ENCODE data around the gene BLOC1S5.
"Not testable (repeated sequence)": the region's sequence is repeated elsewhere in the genome, so short reads cannot be mapped to it uniquely, and the experiment has no call there.

Gene BLOC1S5

DNA sequence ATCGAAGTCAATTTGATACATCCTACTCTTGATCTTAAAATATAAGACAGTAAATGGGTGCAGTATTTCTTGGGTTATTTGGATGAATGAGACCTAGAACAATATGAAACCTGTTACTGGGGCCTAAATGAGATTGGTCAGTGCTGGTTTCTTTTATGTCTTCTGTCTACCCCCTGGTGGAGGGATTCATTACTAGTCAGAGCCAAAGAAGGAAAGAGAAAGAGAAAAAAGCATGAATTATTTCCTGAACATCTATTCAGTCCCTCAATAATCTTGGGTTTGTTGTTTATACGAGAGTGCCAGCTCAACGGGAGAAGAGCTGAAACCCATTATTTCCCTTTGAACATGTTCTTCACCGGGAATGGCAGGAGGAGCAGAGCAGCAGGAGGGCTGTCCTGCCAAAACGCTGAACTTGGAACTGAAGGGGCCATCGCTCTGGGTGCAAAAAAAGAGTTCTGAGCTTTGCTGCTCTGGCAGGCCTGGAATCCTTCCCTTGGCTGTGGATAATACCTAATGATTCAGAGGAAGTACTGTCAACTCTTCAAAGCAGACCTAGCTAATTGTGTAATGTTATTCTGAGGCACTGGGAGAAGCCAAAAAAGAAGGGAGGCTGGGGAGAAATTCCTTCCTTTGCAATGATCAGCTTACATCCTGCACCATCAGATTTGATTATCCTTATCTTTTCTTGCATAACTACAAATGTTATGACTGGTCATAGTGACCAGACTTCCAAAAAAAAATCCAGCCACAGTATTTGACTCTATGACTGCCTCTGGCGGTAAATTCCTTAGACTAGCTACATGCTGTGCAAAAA, 72.0 kb downstream of the BLOC1S5 start:
- no peak for DNase-seq

DNA sequence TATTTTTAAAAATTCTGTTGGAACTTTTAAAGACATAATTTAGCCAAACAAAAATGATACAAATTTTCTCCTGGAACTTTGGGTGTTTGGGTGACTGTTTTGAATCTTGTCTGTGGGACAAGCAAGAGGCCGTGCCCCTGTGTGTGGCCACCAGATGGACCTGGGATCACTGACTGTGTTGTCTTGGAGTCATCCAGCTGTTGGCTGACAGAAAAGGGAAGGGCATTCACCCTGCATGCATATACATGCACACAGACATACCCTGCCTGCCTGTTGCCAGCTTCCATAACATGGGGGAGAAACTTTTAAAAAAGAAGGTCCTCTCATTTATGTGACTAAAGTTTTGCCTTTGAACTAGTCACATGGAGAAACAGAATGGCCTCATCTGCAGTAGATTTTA, 72.7 kb downstream of the BLOC1S5 start:
- DNase-seq: no peak

DNA sequence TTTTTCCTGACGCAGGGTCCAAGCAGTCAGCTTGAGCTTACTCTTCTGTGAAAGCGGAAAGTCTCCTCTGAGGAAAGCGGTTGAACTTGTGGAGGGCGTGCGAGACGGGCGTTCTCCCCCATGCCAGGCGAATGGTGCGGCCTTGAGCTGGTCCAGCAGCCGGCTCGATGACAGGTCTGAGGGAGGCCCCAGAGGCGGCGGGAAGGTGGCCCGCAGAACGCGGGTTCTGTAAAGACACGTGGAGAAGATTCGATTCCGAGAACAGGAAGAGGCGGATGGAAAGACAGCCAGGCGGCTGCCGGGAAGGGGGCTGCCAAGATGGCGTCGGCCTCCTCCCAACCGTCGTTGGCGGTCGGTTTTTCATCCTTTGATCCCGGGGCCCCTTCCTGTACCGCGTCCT, 78.0 kb downstream of the BLOC1S5 start:
- no peak for DNase-seq

DNA sequence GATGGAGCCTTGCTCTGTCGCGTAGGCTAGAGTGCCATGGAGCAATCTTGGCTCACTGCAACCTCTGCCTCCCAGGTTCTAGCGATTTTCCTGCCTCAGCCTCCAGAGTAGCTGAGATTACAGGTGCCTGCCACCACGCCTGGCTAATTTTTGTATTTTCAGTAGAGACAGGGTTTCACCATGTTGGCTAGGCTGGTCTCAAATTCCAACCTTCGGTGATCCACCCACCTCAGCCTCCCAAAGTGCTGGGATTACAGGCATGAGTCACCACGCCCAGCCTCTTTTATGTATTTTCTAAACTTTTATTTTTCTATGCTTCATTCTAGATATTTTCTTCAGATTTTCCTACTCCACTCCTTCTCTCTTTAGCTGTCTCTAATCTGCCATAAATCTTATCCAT, 80.2 kb downstream of the BLOC1S5 start:
- not testable (repeated sequence) for DNase-seq

DNA sequence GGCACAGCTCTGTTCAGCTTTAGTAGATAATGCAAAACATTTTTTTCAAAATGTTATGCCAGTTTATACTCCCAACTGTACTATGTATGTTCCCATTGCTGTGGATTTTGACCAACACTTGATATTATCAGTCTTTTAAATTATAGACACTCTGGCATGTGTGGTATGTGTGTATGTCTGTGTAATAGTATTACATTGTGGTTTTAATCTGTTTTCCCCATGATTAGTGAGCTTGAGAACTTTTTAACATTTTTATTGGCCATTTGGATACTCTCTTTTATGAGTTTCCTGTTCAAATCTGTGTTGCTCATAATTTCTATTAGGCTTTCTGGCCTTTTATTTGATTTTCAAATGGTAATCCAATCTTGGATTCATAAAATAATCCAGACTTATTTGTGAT, 84.4 kb downstream of the BLOC1S5 start:
- no peak for DNase-seq

DNA sequence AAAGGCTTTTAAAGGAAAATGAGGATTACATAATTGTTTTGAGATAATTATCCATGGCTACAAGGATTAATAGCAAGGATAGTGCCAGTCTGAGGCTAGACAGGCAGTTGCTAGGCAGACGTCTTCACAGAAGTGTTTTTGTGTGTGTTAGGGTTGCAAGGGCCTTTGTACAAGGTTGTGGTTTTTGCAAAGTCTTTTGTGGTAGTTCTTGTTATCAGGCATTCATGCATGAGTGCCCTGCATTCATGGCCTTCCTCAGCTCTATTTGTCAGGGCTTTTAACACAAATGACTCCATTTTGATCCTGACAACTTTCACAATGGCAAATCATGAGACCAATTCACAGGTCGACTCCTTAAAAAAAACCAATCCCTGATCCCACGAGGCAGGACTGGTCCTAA, 85.5 kb downstream of the BLOC1S5 start:
- no peak for DNase-seq

DNA sequence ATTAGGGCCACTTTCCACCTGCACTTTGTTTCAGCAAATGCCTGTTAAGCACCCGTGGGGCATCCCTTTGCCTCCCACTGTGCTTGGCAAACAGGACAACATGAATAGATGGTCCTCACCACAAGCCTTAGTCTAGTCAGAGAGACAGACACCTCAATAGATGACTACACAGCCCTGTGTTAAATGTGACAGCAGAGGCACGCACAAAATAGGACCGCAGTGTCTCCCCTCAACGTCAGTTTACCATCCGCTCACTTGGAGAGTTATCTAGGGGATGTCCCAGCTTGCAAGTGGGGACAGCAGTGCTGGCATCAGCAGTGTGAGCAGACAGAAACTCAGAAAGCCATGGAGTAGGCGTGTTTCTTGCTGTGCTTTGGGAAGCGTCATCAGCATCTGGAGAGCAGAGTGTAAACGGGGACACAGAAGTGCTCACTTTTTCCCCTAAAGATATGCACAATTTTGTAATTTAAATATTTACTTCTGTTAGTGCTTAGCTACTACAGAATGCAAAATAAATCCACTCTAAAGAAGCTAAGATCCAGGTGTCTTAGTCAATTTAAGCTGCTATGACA, 87.6 kb downstream of the BLOC1S5 start:
- DNase-seq: no peak

DNA sequence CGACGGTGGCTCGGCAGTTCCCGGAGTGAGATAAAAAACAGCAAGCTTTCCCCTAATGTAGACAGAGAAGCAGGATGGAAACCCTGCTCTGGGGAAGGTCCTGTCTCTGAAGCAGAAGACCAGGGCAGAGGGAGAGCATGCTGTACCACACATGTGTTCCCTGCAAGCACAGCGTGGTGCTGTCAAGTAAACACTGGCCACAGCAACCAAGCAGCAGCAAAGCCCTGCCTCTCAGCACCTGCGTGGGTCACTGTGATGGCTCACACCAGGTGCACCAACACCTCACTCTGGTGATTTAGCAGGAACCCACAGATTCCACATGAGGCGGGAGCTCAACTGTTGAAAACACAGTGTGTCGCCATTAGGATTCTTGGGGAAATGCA, 88.4 kb downstream of the BLOC1S5 start:
- DNase-seq: no peak

DNA sequence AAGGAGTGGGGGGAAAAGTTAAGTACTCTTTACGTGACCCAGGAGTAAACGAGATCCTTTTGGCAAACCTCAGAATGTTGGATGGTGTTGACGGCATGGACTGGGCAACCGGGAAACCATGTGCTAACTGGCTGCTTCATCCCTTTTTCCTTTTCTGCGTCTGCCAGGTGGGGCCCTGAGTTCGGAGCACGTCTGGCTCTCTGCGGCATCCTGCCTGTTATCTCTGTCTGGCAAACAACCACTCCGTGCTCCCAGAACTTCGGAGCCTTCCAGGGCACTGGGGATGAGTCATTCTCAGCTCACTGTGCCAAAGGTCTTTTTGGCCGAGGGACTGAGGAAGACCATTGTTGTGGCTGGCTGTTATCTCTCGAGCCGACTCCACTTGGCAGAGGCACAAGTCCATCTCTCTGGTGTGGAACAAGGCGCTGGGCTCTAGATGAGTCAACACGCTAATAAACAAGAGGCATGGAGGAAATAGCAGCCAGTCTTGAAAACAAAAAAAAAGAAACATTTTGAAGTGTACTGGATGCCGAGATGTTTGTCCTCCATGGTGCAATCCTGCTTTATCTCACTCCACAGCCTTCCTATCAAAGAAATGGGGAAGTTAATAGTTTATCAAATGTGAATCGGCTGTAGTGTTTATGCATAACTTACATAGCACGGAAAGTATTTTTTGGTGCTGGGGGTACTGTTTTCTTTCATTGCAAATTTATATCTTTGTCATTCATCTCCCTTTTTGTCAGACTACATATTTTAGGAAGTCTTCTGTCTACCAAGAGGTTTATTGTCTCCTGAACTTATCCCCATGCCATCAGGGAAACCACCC, 89.0 kb downstream of the BLOC1S5 start:
- no peak for DNase-seq

DNA sequence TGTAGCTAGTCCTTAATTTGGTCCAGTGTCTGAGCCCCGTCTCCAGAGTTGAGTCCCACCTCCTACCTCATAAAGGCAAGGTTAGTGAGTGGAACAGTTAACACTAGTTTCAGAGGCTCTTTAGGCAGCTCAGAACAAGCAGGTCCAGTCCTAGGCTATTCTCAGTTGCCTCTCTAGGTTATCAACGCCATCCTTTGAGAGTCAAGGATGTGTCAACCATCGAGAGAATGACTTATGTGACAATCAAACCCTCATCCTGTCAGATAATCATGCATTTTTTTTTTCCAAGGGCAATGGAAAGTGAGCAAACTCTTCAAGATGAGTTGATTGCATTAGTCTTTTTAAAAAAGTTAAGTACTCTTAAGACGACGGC, 89.6 kb downstream of the BLOC1S5 start:
- DNase-seq: no peak

DNA sequence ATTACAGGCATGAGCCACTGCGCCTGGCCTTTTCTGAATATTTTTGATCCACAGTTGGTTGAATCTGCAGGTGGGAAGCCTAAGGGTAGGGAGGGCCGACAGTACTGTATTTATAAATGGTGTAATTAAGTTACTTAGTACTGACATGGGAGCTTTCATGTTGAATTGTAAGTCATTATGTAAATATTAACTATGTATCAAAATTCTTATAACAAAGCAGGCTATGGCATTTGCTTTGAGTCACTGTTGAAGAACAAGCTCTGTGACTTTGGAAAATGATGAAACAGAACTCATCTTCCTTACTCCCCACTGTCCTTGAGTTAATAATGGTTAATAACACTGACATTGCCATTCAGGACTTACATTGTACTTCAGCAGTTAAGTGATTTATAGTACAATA, 90.6 kb downstream of the BLOC1S5 start:
- no peak for DNase-seq

DNA sequence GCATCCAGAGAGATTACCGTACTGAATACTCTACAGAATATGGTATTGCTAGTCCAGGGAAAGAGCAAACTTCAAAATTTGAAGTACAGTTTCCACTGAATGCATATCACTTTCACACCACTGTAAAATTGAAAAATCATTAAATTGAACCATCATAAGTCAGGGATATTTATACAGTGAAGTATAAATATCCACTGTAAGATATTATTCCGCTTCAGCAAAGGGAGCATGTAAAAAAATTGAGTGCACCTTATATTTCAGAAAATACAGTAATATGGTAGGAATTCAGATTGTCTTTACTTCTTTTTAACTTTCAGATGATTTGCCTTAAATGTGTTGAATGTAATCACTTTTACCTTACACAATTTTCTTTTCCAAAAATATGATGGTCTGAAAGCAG, 92.7 kb downstream of the BLOC1S5 start:
- DNase-seq: no peak

DNA sequence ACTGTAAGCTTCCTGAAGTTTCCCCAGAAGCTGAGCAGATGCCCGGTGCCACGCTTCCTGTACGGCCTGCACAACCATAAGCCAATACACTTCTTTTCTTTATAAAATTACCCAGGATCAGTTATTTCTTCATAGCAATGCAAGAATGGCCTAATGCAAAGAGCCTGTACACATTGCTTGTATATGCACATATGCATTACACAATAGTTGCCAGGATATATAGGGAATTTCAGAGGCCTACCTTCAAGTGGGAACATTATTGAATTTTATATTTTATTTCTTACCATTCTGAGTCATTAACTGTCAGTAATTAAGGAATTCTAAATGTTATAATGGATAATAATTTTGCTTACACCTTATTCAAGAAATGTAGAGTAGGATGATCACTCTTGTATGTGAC, 93.6 kb downstream of the BLOC1S5 start:
- no peak for DNase-seq

All from stimulated activated CD4-positive, alpha-beta T cell treated with anti-CD3 and anti-CD28 coated beads, Interleukin-2, amount 100 ng/mL, for 24 hours (primary cell).